SK-N-MC (cell line): Measurements from ENCODE around the gene DAAM1.

Source experiments
- EZH2 ChIP-seq: fragments of 200-600 bp; sonication (generic); IDR thresholded peaks from one replicate; pipeline ENCODE4 v1.6.1; 2017; ENCODE audit warnings: antibody characterized with exemption
- POLR2AphosphoS5 ChIP-seq: IDR thresholded peaks from 2 replicates; pipeline ENCODE4 v1.6.1; 2012; ENCODE audit warnings: mild to moderate bottlenecking, low read depth, low read length, borderline replicate concordance

DNA sequence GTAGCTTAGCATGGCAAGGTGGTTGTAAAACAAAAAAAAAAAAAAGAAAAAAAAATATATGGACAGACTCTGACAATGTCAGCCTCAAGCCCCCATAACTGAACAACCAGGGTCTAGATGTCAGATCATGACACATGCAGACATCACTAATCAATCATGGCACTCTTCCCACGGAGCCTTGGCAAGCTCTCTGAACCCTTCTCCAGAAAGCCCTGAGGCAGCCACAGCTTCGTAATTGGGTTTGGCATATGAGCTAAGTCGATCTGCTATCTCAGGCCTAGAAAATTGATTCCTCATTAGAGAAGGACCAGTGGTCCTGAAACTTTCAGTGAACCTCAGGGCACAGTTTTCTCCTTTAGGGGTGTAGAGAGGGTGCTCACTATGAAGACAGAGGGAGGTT is 164.5 kb downstream of the DAAM1 start:
- TF ChIP-seq POLR2AphosphoS5 (no peak), EZH2 (no peak)
